Smooth muscle cell of the brain vasculature (primary cell): ENCODE data around the gene SRGAP2C.
A peak's percentile ranks its signal among the peaks of the same experiment; 100 is the strongest.
"Not testable (repeated sequence)": the region's sequence is repeated elsewhere in the genome, so short reads cannot be mapped to it uniquely, and the experiment has no call there.

Experiments
- DNase-seq: peaks from one replicate; pipeline ENCODE4 v3.0.0-alpha.2; 2012; ENCODE audit warnings: low read depth, low spot score

SRGAP2C gene

GRCh38 chr1:121226925-121227324 lies 42.1 kb downstream of the SRGAP2C start:
- not testable (repeated sequence) for DNase-seq

GRCh38 chr1:121227544-121228330 lies 43.0 kb downstream of the SRGAP2C start:
- DNase-seq = not testable (repeated sequence)

- DNase-seq = not testable (repeated sequence)
Observed at GRCh38 chr1:121230636-121231035, 45.9 kb downstream of the SRGAP2C start.

- not testable (repeated sequence) for DNase-seq
Observed at GRCh38 chr1:121232445-121233125, 47.8 kb downstream of the SRGAP2C start.

- not testable (repeated sequence) for DNase-seq
Observed at GRCh38 chr1:121234090-121234759, 49.5 kb downstream of the SRGAP2C start.

- DNase-seq = not testable (repeated sequence)
Observed at GRCh38 chr1:121238384-121238783, 53.6 kb downstream of the SRGAP2C start.

GRCh38 chr1:121243913-121244312 lies 59.1 kb downstream of the SRGAP2C start:
- DNase-seq = not testable (repeated sequence)

- not testable (repeated sequence) for DNase-seq
Observed at GRCh38 chr1:121246399-121246798, 61.6 kb downstream of the SRGAP2C start.

- not testable (repeated sequence) for DNase-seq
Observed at GRCh38 chr1:121252656-121253055, 67.9 kb downstream of the SRGAP2C start.

- not testable (repeated sequence) for DNase-seq
Observed at GRCh38 chr1:121254618-121255017, 69.8 kb downstream of the SRGAP2C start.

GRCh38 chr1:121257632-121258031 lies 72.9 kb downstream of the SRGAP2C start:
- not testable (repeated sequence) for DNase-seq

GRCh38 chr1:121258134-121258533 lies 73.4 kb downstream of the SRGAP2C start:
- DNase-seq = not testable (repeated sequence)

- not testable (repeated sequence) for DNase-seq
Observed at GRCh38 chr1:121260205-121260604, 75.4 kb downstream of the SRGAP2C start.

GRCh38 chr1:121262163-121262562 lies 77.4 kb downstream of the SRGAP2C start:
- not testable (repeated sequence) for DNase-seq

- peak; percentile 0 for DNase-seq
Observed at GRCh38 chr1:121263789-121264244, 79.0 kb downstream of the SRGAP2C start.

GRCh38 chr1:121267072-121267471 lies 82.3 kb downstream of the SRGAP2C start:
- not testable (repeated sequence) for DNase-seq

- DNase-seq = not testable (repeated sequence)
Observed at GRCh38 chr1:121269309-121269708, 84.5 kb downstream of the SRGAP2C start.

GRCh38 chr1:121269973-121270372 lies 85.2 kb downstream of the SRGAP2C start:
- not testable (repeated sequence) for DNase-seq

- DNase-seq = not testable (repeated sequence)
Observed at GRCh38 chr1:121271143-121271715, 86.5 kb downstream of the SRGAP2C start.

GRCh38 chr1:121275435-121275834 lies 90.7 kb downstream of the SRGAP2C start:
- DNase-seq = not testable (repeated sequence)

GRCh38 chr1:121278202-121278601 lies 93.4 kb downstream of the SRGAP2C start:
- not testable (repeated sequence) for DNase-seq
